ENCODE results near the gene LRRC47.

DNA sequence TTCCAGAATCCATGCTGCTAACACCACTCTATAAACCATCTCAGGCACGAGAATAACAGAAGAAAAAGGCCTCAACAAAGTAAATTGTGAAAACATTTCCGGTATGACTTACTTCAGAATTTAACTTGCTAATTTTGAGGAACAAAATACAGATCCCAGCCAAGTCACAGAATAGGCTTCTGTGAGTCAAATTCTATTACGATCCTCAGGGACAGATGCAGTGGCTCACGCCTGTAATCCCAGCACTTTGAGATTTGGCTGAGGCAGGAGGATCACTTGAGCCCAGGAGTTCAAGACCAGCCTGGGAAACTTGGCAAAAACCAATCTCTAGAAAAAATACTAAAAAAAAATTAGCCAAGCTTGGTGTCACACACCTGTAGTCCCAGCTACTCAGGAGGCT, 52.9 kb downstream of the LRRC47 start:
- TF ChIP-seq, protein P1, sequence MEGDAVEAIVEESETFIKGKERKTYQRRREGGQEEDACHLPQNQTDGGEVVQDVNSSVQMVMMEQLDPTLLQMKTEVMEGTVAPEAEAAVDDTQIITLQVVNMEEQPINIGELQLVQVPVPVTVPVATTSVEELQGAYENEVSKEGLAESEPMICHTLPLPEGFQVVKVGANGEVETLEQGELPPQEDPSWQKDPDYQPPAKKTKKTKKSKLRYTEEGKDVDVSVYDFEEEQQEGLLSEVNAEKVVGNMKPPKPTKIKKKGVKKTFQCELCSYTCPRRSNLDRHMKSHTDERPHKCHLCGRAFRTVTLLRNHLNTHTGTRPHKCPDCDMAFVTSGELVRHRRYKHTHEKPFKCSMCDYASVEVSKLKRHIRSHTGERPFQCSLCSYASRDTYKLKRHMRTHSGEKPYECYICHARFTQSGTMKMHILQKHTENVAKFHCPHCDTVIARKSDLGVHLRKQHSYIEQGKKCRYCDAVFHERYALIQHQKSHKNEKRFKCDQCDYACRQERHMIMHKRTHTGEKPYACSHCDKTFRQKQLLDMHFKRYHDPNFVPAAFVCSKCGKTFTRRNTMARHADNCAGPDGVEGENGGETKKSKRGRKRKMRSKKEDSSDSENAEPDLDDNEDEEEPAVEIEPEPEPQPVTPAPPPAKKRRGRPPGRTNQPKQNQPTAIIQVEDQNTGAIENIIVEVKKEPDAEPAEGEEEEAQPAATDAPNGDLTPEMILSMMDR (IDR thresholded peaks at IDR 0.05 in 4 of 5, conservative IDR thresholded peaks at IDR 0.05 in 1 of 5) = no peak
- TF ChIP-seq POLR2A (IDR thresholded peaks at IDR 0.05) = no peak

Measured in gastrocnemius medialis (tissue), 4 donors.